K562 (cell line): ENCODE data around the gene TUBB1. TPM values are rescaled to one million over a fixed set of nuclear protein-coding genes. Genes with fewer than 3 reads are reported as not detected.

ENCODE experiments used
- ADNP ChIP-seq: fragments of 200-800 bp; sonication (Bioruptor generic); IDR thresholded peaks from 2 replicates; pipeline ENCODE4 v1.6.1; 2016; ENCODE audit warnings: missing genetic modification characterization, missing compliant biosample characterization
- CEBPG ChIP-seq, 3 experiments: fragments of 200-800 bp in 1 of 3; sonication (Bioruptor generic) in 1 of 3; sonication (generic) in 1 of 3; formaldehyde crosslinking in 1 of 3; IDR thresholded peaks in 2 of 3; conservative IDR thresholded peaks in 1 of 3; 2 replicates each; pipeline versions ENCODE4 v1.6.1 to v1.8.0; 2016 to 2022; ENCODE audit warnings: missing compliant biosample characterization in 2 of 3, missing genetic modification characterization in 2 of 3, mild to moderate bottlenecking in 1 of 3, missing genetic modification reagents in 1 of 3
- CREBBP ChIP-seq: IDR thresholded peaks from one replicate; pipeline ENCODE4 v1.6.1; 2012; ENCODE audit warnings: low read depth, mild to moderate bottlenecking, control low read depth, inconsistent platforms, low read length
- E2F1 ChIP-seq: sonication (generic); formaldehyde crosslinking; IDR thresholded peaks from 2 replicates; pipeline ENCODE4 v1.8.1; 2023; ENCODE audit warnings: mild to moderate bottlenecking, missing genetic modification reagents, moderate library complexity
- GTF2A2 ChIP-seq: IDR thresholded peaks from 2 replicates; pipeline ENCODE4 v1.6.1; 2016; ENCODE audit warnings: mild to moderate bottlenecking, missing genetic modification characterization, missing compliant biosample characterization
- HMBOX1 ChIP-seq: sonication (generic); IDR thresholded peaks from 2 replicates; pipeline ENCODE4 v1.6.1; 2016
- HSF4 ChIP-seq: fragments of 250-450 bp; sonication (Bioruptor Pico); IDR thresholded peaks from 2 replicates; pipeline ENCODE4 v2.1.2; 2022; ENCODE audit warnings: mild to moderate bottlenecking, moderate library complexity, borderline replicate concordance
- KLF6 ChIP-seq: fragments of 250-450 bp; sonication (Bioruptor Pico); IDR thresholded peaks from 2 replicates; pipeline ENCODE4 v1.4.0; 2020; ENCODE audit warnings: mild to moderate bottlenecking, moderate library complexity, borderline replicate concordance
- MITF ChIP-seq: IDR thresholded peaks from 2 replicates; pipeline ENCODE4 v1.6.1; 2014; ENCODE audit warnings: antibody characterized with exemption
- PCBP2 ChIP-seq: fragments of 200-400 bp; formaldehyde crosslinking; IDR thresholded peaks from 2 replicates; pipeline ENCODE4 v1.6.1; 2018; ENCODE audit warnings: low read length, low read depth, mild to moderate bottlenecking, moderate library complexity; ENCODE audit not compliant: poor library complexity, severe bottlenecking
- PHF20 ChIP-seq: fragments of 450-650 bp; IDR thresholded peaks from 2 replicates; pipeline ENCODE4 v1.6.1; 2018; ENCODE audit not compliant: partially characterized antibody
- RNF219 ChIP-seq: fragments of 250-450 bp; sonication (Bioruptor Pico); IDR thresholded peaks from 2 replicates; pipeline ENCODE4 v1.5.0; 2022; ENCODE audit warnings: mild to moderate bottlenecking
- SRSF3 ChIP-seq: fragments of 200-400 bp; formaldehyde crosslinking; IDR thresholded peaks from 2 replicates; pipeline ENCODE4 v1.6.1; 2016; ENCODE audit warnings: mild to moderate bottlenecking, low read length, moderate library complexity; ENCODE audit not compliant: insufficient read depth
- TOE1 ChIP-seq, 2 experiments: fragments of 450-650 bp in 1 of 2; sonication (generic) in 1 of 2; formaldehyde crosslinking in 1 of 2; IDR thresholded peaks; 2 replicates each; pipeline versions ENCODE4 v1.7.1 to v1.8.0; 2016 to 2022; ENCODE audit warnings: borderline replicate concordance in 2 of 2, mild to moderate bottlenecking in 2 of 2, antibody characterized with exemption in 1 of 2, inconsistent platforms in 1 of 2, low read depth in 1 of 2, missing genetic modification reagents in 1 of 2, moderate library complexity in 1 of 2
- ZFP30 ChIP-seq: fragments of 250-450 bp; sonication (Bioruptor Pico); IDR thresholded peaks from 2 replicates; pipeline ENCODE4 v1.8.0; 2022; ENCODE audit warnings: moderate library complexity, mild to moderate bottlenecking, inconsistent platforms, borderline replicate concordance
- ZNF143 ChIP-seq: sonication (generic); formaldehyde crosslinking; IDR thresholded peaks from 2 replicates; pipeline ENCODE4 v1.9.0; 2022; ENCODE audit warnings: mild to moderate bottlenecking, missing genetic modification reagents
- ZNF280A ChIP-seq: fragments of 450-650 bp; IDR thresholded peaks from 2 replicates; pipeline ENCODE4 v1.6.1; 2018; ENCODE audit warnings: mild to moderate bottlenecking, low read depth; ENCODE audit not compliant: partially characterized antibody
- ZNF583 ChIP-seq: fragments of 250-450 bp; sonication (Bioruptor Pico); IDR thresholded peaks from 2 replicates; pipeline ENCODE4 v1.4.0; 2020
- polyA plus RNA-seq, 8 experiments: library from polyadenylated mRNA; depleted of rRNA in 4 of 8; stranded (reverse) in 5 of 8; unstranded in 3 of 8; fragments of >200 nt; fragmentation: Nextera tagmentation in 2 of 8; fragmentation: Illumina TruSeq in 1 of 8; extraction: Ambion mirVana in 2 of 8; extraction: Trizol in 1 of 8; gene quantifications; 2 replicates each; pipeline versions ENCODE4 v1.2.1 to v1.2.3, GENCODE V29; 2011 to 2014; ENCODE audit warnings: inconsistent platforms in 1 of 8, missing spikeins in 1 of 8
- total RNA-seq, 7 experiments: library from RNA; depleted of rRNA in 6 of 7; stranded (reverse); fragments of >200 nt in 6 of 7; fragmentation: Illumina TruSeq in 2 of 7; extraction: Trizol in 2 of 7; gene quantifications; 2 replicates each; pipeline versions ENCODE4 v1.2.1 to v1.2.3, GENCODE V29; 2011 to 2021; ENCODE audit warnings: low replicate concordance in 1 of 7

Gene TUBB1
- total and polyA plus RNA-seq, 9 of the 15 experiments (the other 6 are each of a cell fraction or from before 2014, with no cell fraction given), result 1.5 to 3.9 (median 2.4) TPM

- TF ChIP-seq E2F1 (CRISPR knock-in tag), result 0 out of 2 replicates have a peak, but pooled peaks have one; percentile 68
- TF ChIP-seq HSF4 (CRISPR knock-in tag), result peak; percentile 95
- TF ChIP-seq ZNF280A, result no peak
- no peak for TF ChIP-seq HMBOX1
- peak; percentile 97 for TF ChIP-seq KLF6 (CRISPR knock-in tag)
- TF ChIP-seq ADNP (tag), result no peak
- TF ChIP-seq CEBPG (CRISPR knock-in tag; IDR thresholded peaks at IDR 0.05), result no peak
- peak in 1 of 2 experiments; percentile 69; a peak in 2 of 4 replicates for TF ChIP-seq CEBPG (tag; conservative IDR thresholded peaks at IDR 0.05 in 1 of 2, IDR thresholded peaks at IDR 0.05 in 1 of 2)
- peak; percentile 19; the same call in 1 of the 2 replicates for TF ChIP-seq MITF
- no peak for TF ChIP-seq SRSF3
- no peak for TF ChIP-seq ZNF143 (CRISPR knock-in tag)
- TF ChIP-seq PCBP2, result no peak
- 0 out of 2 replicates have a peak, but pooled peaks have one; percentile 67 for TF ChIP-seq RNF219 (CRISPR knock-in tag)
- peak; percentile 85 for TF ChIP-seq GTF2A2 (tag)
- TF ChIP-seq ZFP30 (CRISPR knock-in tag), result no peak
- peak; percentile 98 for TF ChIP-seq ZNF583 (CRISPR knock-in tag)
- no peak for TF ChIP-seq PHF20
- TF ChIP-seq CREBBP, result no peak
- no peak for TF ChIP-seq TOE1 (IDR thresholded peaks at IDR 0.05; ENCODE audit: borderline replicate concordance)
- no peak for TF ChIP-seq TOE1 (CRISPR knock-in tag; IDR thresholded peaks at IDR 0.05; ENCODE audit: borderline replicate concordance, low read depth)
Measured at GRCh38 chr20:59032023-59032712, 12.9 kb downstream of the TUBB1 start, which contains the start of gene ATP5F1E (continued).
